K562 (cell line): Measurements from ENCODE around the gene DPT. TPM values are rescaled to one million over a fixed set of nuclear protein-coding genes. Genes with fewer than 3 reads are reported as not detected.

Experiments
- ATAC-seq: fragments of 200-7000 bp; cut with Tn5 transposase; 3 replicates; pipeline ENCODE4 v1.9.1; 2020; ENCODE audit warnings: moderate library complexity
- BruUV-seq: library from RNA; stranded (reverse); fragments of 400-500 nt; replicated peaks from 2 replicates; lab custom pipeline; 2021; lab: Mats Ljungman, UMichigan
- CTCF ChIA-PET: fragments of 300-600 bp; formaldehyde crosslinking; extraction: SDS; loops from one replicate; lab custom pipeline; 2021; ENCODE audit warnings: low intra/inter-chr PET ratio; lab: Yijun Ruan, JAX
- POLR2A ChIA-PET: fragments of 300-600, 350-650 bp; sonication (Branson Sonifier 250); formaldehyde crosslinking; extraction: SDS; loops from one replicate; lab custom pipeline; 2021; ENCODE audit warnings: antibody characterized with exemption, inconsistent platforms; lab: Yijun Ruan, JAX
- DNase-seq, 4 experiments: peaks; one replicate each; pipeline versions ENCODE4 v3.0.0 to v3.0.0-alpha.2; 2011 to 2018; ENCODE audit warnings: low spot score in 3 of 4, mixed read lengths in 3 of 4; ENCODE audit errors: extremely low read depth in 1 of 4
- FAIRE-seq: peaks from 2 replicates; lab custom pipeline; 2011; peaks lifted over from hg19 to GRCh38; lab: Jason Lieb, UNC
- H2AFZ ChIP-seq: 2 replicates; pipeline ENCODE4 v1.6.0; 2011; ENCODE audit warnings: low read depth, low read length, control low read depth, inconsistent platforms
- H3K27ac ChIP-seq: fragments of 200-600 bp; 3 replicates; pipeline ENCODE4 v1.8.0; 2011; ENCODE audit warnings: low read depth, mild to moderate bottlenecking, control low read depth, inconsistent platforms, low read length, moderate library complexity, mixed read lengths; ENCODE audit errors: extremely low read depth
- H3K27me3 ChIP-seq, 2 experiments: fragments of 300-600 bp in 1 of 2; 2 replicates in 1 of 2; 3 replicates in 1 of 2; pipeline versions ENCODE4 v1.6.0 to v1.8.0; 2011; ENCODE audit warnings: inconsistent platforms in 2 of 2, low read length in 2 of 2, mild to moderate bottlenecking in 1 of 2, mixed read lengths in 1 of 2, moderate library complexity in 1 of 2; ENCODE audit not compliant: control insufficient read depth in 2 of 2, insufficient read depth in 2 of 2
- H3K36me3 ChIP-seq: fragments of 300-600 bp; 3 replicates; pipeline ENCODE4 v1.8.0; 2011; ENCODE audit warnings: mild to moderate bottlenecking, low read length, inconsistent platforms; ENCODE audit not compliant: control insufficient read depth, insufficient read depth
- H3K4me1 ChIP-seq, 2 experiments: fragments of 200-600 bp in 1 of 2; replicated peaks in 1 of 2; 2 replicates in 1 of 2; 3 replicates in 1 of 2; pipeline versions ENCODE4 v1.5.1 to v1.8.0; 2011; ENCODE audit warnings: inconsistent platforms in 2 of 2, low read length in 2 of 2, mild to moderate bottlenecking in 1 of 2, mixed read lengths in 1 of 2, moderate library complexity in 1 of 2; ENCODE audit not compliant: control insufficient read depth in 2 of 2, insufficient read depth in 2 of 2
- H3K4me2 ChIP-seq: 2 replicates; pipeline ENCODE4 v1.6.1; 2011; ENCODE audit warnings: low read length, control low read depth, inconsistent platforms, mixed read lengths; ENCODE audit not compliant: insufficient read depth
- H3K4me3 ChIP-seq: fragments of 200-600 bp; sonication (generic), shearing (Covaris generic); 2 replicates; pipeline ENCODE4 v1.5.1; 2016; ENCODE audit warnings: control low read depth, inconsistent platforms
- H3K79me2 ChIP-seq: fragments of 200-600 bp; 3 replicates; pipeline ENCODE4 v1.8.0; 2011; ENCODE audit warnings: low read length, inconsistent platforms; ENCODE audit not compliant: control insufficient read depth, insufficient read depth
- H3K9ac ChIP-seq, 2 experiments: 2 replicates each; pipeline versions ENCODE4 v1.6.0 to v1.6.1; 2011; ENCODE audit warnings: low read depth in 2 of 2, low read length in 2 of 2, control low read depth in 1 of 2, inconsistent platforms in 1 of 2, mild to moderate bottlenecking in 1 of 2, mixed read lengths in 1 of 2; ENCODE audit not compliant: insufficient read depth in 1 of 2
- H3K9me1 ChIP-seq: one replicate; pipeline ENCODE4 v1.6.0; 2011; ENCODE audit warnings: inconsistent platforms, mild to moderate bottlenecking, low read length, moderate library complexity; ENCODE audit not compliant: control insufficient read depth, insufficient read depth
- H3K9me3 ChIP-seq: replicated peaks from 2 replicates; pipeline ENCODE4 v1.5.1; 2011; ENCODE audit warnings: low read depth, low read length, inconsistent platforms; ENCODE audit not compliant: control insufficient read depth, insufficient read depth
- H4K20me1 ChIP-seq: replicated peaks from 2 replicates; pipeline ENCODE4 v1.6.1; 2011; ENCODE audit warnings: low read length, inconsistent platforms, mixed read lengths; ENCODE audit not compliant: control insufficient read depth, insufficient read depth
- CREBBP ChIP-seq: IDR thresholded peaks from one replicate; pipeline ENCODE4 v1.6.1; 2012; ENCODE audit warnings: low read depth, mild to moderate bottlenecking, control low read depth, inconsistent platforms, low read length
- FOXK1 ChIP-seq: sonication (generic); formaldehyde crosslinking; IDR thresholded peaks from 2 replicates; pipeline ENCODE4 v1.8.0; 2022; ENCODE audit warnings: missing genetic modification reagents, mild to moderate bottlenecking, borderline replicate concordance
- KDM2B ChIP-seq: fragments of 250-450 bp; sonication (Bioruptor Pico); IDR thresholded peaks from 2 replicates; pipeline ENCODE4 v1.8.0; 2021; ENCODE audit warnings: mild to moderate bottlenecking, moderate library complexity
- WGBS: fragments of 100-300 bp; shearing (Covaris generic); methylation state at CpG from one replicate; pipeline ENCODE4 v1.1.6; 2016; ENCODE audit warnings: low coverage, mixed read lengths; ENCODE audit not compliant: insufficient coverage; ENCODE audit errors: missing lambda C conversion rate; 5-methylcytosine and 5-hydroxymethylcytosine counted together
- in situ Hi-C: fragments of 300-500 bp; cut with MboI; formaldehyde crosslinking; loops from 4 replicates; pipeline ENCODE4 v1.15.0; 2018; ENCODE audit warnings: inconsistent platforms, mixed read lengths
- intact Hi-C: fragments of 100-400 bp; cut with micrococcal nuclease; formaldehyde crosslinking; loops from 2 replicates; pipeline ENCODE4 v1.14.2; 2022
- polyA plus RNA-seq, 8 experiments: library from polyadenylated mRNA; depleted of rRNA in 4 of 8; stranded (reverse) in 5 of 8; unstranded in 3 of 8; fragments of >200 nt; fragmentation: Nextera tagmentation in 2 of 8; fragmentation: Illumina TruSeq in 1 of 8; extraction: Ambion mirVana in 2 of 8; extraction: Trizol in 1 of 8; gene quantifications; 2 replicates each; pipeline versions ENCODE4 v1.2.1 to v1.2.3, GENCODE V29; 2011 to 2014; ENCODE audit warnings: inconsistent platforms in 1 of 8, missing spikeins in 1 of 8
- total RNA-seq, 7 experiments: library from RNA; depleted of rRNA in 6 of 7; stranded (reverse); fragments of >200 nt in 6 of 7; fragmentation: Illumina TruSeq in 2 of 7; extraction: Trizol in 2 of 7; gene quantifications; 2 replicates each; pipeline versions ENCODE4 v1.2.1 to v1.2.3, GENCODE V29; 2011 to 2021; ENCODE audit warnings: low replicate concordance in 1 of 7
- TF ChIP-seq, protein P1 (sequence below): fragments of 250-450 bp; sonication (Bioruptor Pico); IDR thresholded peaks from 2 replicates; pipeline ENCODE4 v1.9.0; 2021; ENCODE audit warnings: mild to moderate bottlenecking, inconsistent platforms

DPT gene
- total and polyA plus RNA-seq, 9 of the 15 experiments (the other 6 are each of a cell fraction or from before 2014, with no cell fraction given), result not detected

GRCh38 chr1:168771104-168771630 lies 42.2 kb upstream of the DPT start:
- Histone ChIP-seq H2AFZ (no peak overlapping the region), H3K4me2 (no peak overlapping the region), H3K36me3 (no peaks in the 10 kb centered on the region), H3K9me1 (no peaks in the 10 kb centered on the region), H4K20me1 (no peaks in the 10 kb centered on the region), H3K9ac (no peak overlapping the region), H3K79me2 (no peaks in the 10 kb centered on the region), H3K9me3 (no peaks in the 10 kb centered on the region), H3K27ac (no peak overlapping the region), H3K27me3 (no peaks in the 10 kb centered on the region), H3K4me1 (no peaks in the 10 kb centered on the region), H3K4me3 (no peak overlapping the region)
- in situ Hi-C loops (no loop called here), intact Hi-C loops (no loop called here)
- ATAC-seq, result no peak
- BruUV-seq, result no TSS peak
- TF ChIP-seq, protein P1, sequence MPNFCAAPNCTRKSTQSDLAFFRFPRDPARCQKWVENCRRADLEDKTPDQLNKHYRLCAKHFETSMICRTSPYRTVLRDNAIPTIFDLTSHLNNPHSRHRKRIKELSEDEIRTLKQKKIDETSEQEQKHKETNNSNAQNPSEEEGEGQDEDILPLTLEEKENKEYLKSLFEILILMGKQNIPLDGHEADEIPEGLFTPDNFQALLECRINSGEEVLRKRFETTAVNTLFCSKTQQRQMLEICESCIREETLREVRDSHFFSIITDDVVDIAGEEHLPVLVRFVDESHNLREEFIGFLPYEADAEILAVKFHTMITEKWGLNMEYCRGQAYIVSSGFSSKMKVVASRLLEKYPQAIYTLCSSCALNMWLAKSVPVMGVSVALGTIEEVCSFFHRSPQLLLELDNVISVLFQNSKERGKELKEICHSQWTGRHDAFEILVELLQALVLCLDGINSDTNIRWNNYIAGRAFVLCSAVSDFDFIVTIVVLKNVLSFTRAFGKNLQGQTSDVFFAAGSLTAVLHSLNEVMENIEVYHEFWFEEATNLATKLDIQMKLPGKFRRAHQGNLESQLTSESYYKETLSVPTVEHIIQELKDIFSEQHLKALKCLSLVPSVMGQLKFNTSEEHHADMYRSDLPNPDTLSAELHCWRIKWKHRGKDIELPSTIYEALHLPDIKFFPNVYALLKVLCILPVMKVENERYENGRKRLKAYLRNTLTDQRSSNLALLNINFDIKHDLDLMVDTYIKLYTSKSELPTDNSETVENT (CRISPR knock-in tag), result no peak
- TF ChIP-seq KDM2B (CRISPR knock-in tag) (no peak), CREBBP (no peak), FOXK1 (CRISPR knock-in tag) (no peak)
- FAIRE-seq, result no peak
- ChIA-PET POLR2A (interaction anchor here (0.6 to 0.9 kb wide), 2 partner anchors 9 to 349 kb away, joined by 3 read pairs; no protein-coding TSS in a partner anchor), CTCF (no interaction called here)
- no peak for DNase-seq
- WGBS, result 0% methylated on average over 4 of the region's 4 CpGs
